GM18520 (cell line): ENCODE measurements around the gene TGIF2.

Experiments
- ATAC-seq: cut with Tn5 transposase; IDR thresholded peaks from one replicate; pipeline ENCODE4 v1.9.1; 2021; ENCODE audit not compliant: unreplicated experiment

The TGIF2 gene

DNA sequence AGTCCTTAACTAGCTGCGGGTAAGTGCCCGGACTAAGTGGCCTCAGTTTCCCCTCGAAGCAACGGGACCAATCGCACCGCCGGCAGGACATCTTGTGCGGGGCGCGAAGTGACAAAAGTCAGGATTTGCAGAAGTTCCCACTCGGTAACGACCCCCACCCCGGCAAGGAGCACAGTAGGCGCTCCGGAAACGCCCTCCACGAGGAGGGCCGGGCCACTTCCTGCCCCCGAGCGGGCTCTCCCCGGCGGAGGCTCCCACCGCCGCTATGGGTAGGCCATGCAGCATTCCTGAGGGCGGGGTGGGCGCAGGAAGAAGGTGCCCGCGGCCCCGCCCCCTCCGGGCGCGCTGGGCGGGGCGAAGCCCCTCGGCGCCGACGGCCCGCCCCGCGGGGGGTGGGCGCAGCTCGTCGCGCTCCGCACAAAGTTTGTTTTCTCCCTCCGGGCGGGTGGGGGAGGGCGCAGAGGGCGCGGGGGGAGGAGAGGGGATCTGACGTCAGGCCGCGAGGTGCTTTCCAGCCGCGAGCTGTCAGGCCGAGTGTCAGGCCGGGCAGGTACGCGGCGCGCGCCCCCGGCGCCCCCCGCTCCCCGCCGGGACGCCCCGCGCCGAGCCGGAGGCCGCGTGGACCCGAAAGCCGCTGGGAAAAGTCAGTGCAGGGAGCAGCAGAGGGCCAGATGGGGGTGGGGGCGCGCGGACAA lies at the start of gene TGIF2:
Gene TGIF2, plus strand, starts transcription at position 495 of the 695 bp plus-strand sequence. CDS start 5,178 bp downstream, outside the sequence.
- ATAC-seq = peak; percentile 64

GRCh38 chr20:36525620-36526365 lies 47.6 kb upstream of the TGIF2 start:
- no peak for ATAC-seq

DNA sequence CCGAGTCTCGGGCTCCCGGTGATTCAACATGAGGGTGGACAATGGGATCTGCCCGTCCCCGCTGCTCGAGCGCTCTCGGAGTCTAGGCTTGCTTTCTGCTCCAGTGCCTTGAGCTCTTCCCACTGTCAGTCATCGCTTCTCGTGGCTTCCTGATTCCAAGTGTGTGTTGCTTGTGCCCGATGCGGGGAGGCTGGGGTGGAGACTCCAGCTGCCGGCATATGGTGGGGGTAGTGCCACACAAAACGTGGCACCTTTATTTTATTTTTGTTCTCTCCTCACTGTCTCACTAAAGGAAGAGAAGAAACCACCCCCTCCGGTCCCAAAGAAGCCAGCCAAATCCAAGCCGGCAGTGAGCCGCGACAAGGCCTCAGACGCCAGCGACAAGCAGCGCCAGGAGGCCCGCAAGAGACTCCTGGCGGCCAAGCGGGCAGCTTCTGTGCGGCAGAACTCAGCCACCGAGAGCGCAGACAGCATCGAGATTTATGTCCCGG lies 46.8 kb upstream of the TGIF2 start:
- no peak for ATAC-seq

DNA sequence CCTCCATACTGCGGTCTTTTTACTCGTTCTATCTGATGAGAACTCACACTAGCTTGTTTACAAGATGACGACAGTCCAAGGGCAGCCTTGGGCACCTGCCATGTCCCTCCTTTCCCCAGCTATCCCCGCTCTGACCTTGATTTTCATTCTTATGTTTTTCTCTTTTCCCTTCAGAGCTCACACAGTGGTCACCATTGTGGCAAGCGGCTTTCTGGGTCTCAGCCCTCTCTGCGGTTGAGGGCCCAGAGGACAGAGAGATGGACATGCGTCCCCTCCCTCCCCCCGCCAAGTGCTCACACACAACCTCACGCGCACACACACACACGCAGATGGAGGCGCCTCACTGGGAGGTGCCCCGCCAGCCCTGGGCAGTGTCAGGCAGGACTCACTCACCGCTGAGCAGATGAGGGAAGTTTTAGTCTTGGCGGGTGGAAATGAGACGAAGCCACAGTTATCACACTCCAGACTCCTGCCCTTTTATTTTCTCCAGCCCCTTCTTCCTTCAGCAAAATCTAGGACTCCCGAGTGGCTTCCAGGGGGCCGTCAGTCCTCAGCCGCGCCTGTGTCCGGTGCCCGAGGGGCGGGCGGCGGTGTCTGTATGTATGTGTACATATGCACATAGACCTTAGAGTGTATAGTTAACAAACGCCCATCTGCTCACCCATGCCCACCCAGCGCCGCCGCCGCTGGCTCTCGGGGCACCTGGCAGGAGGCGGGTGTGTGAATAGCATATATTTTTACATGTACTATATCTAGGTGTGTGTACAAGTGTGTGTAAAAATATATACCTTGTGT lies 45.9 kb upstream of the TGIF2 start:
- no peak for ATAC-seq

DNA sequence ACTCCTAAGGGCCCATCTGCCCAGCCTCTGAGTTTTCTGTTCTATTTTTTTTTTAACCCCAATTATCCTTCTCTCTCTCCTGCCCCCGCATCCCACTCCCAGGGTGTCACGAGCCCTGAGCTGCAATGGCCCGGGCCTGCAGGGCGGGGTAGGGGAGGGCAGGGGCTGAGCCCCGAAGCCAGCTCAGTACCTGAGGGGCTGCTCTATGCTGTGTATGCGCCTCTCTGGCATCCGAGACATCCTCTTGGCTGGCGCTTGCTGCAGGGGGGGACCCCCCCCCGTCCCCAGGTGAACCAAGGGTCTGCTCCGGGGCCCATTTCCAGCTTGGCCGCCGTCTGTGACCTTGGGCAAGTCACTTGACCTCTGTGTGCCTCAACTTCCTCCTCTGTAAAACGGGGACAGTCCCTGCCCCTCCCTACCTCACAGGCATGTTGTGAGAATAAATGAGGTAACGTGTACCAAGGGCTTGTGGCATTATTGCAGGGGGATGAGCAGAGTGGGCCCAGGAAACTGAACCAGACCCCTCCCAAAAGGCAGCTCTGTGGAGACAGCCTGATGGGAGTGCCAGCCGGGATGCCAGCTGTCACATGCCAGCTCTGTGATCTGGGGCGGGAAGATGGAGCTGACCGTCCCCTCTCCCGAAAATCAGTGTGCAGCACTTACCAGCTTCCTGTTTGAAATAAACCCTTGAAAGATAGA lies 45.1 kb upstream of the TGIF2 start:
- no peak for ATAC-seq

DNA sequence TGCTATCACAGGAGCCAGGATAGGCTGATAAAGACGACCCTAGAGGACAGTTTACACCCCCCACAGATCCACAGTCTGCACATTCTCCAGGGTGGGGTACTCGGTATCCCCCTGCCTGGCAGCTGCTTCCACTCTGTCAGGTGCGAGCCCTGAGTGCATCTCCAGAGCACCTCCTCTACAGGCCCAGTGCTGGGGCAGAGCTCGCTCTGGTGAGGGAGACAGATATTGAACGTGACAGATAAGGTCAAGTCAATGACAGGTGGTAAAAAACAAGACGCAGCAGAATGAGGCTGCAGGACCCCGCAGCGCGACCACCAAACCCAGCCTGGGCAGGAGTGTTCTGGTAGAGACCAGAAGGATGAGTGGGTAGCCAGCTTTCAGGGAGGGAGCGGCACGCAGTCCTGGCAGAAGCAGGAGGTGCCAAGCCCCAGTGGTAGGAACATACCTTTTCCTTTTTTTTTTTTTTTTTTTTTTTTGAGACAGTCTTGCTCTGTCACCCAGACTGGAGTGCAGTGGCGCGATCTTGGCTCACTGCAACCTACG lies 44.5 kb upstream of the TGIF2 start:
- ATAC-seq = no peak

- no peak for ATAC-seq
These were observed 41.0 kb upstream of the TGIF2 start for GRCh38 chr20:36532388-36532787.

DNA sequence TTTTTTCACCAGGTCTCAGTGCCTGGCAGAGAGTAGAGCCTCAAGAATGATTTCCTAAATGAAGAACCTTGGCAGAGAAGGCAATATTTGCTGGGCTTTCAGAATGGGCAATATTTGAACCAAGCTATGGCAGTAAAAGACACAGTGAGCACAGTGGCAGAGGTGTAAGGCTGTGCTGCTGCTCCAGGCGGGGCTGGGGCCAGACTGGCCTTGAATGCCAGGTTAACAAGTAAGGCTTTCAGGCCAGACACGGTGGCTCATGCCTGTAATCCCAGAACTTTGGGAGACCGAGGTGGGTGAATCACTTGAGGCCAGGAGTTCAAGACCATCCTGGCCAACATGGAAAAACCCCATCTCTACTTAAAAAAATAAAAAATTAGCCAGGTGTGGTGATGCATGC lies 40.6 kb upstream of the TGIF2 start:
- ATAC-seq = no peak

DNA sequence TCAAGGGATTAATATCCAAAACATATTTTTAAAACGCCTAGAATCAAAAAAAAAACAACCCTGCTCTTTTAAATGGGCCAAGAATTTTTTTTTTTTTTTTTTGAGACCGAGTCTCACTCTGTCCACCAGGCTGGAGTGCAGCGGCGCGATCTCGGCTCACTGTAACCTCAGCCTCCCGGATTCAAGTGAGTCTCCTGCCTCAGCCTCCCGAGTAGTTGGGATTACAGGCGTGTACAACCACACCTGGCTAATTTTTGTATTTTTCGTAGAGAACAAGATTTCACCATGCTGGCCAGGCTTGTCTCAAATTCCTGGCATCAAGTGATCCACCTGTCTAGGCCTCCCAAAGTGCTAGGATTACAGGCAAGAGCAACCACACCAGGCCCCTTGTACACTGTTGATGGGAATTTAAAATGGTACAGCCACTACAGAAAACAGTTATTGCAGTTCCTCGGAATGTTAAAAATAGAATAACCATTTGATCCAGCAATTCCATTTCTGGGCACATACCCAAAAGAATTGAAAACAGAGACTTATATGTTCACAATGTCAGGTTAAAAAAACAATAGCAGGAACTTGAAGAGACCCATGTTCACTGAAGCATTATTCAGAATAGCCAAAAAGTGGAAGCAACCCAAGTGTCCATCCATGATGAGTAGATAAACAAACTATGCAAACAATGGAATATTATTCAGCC lies 35.2 kb upstream of the TGIF2 start:
- ATAC-seq = no peak

DNA sequence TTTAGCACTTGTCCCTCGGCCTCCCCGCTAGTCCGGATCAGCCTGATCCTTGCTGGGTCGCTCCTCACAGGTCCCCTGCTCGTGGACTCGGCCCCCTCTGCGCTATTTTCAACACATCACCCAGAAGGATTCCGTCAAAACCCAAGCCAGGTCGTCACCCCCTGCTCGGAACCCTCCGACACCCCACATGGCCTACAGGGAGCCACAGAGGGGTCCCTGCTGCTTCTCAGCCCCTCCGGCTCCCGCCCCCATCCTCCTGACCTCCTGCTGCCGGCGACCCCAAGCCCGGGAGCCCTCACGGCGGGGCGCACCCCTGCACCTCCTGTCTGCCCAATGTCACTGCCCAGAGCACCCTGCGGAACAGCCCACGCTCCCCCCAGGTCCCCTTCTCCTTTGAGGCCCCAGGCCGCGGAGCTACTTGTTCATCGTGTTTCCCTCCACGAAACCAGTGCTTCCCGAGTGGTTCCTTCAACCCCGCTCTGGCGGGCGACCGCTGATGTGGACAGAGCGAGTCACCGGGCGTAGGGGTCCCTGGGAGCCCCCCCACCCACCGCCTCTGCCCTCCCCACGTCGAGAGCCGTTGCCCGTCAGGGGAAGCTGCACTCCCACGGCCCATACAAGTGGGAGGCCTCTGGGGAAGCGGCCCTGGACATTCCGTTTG lies 32.7 kb upstream of the TGIF2 start:
- no peak for ATAC-seq

DNA sequence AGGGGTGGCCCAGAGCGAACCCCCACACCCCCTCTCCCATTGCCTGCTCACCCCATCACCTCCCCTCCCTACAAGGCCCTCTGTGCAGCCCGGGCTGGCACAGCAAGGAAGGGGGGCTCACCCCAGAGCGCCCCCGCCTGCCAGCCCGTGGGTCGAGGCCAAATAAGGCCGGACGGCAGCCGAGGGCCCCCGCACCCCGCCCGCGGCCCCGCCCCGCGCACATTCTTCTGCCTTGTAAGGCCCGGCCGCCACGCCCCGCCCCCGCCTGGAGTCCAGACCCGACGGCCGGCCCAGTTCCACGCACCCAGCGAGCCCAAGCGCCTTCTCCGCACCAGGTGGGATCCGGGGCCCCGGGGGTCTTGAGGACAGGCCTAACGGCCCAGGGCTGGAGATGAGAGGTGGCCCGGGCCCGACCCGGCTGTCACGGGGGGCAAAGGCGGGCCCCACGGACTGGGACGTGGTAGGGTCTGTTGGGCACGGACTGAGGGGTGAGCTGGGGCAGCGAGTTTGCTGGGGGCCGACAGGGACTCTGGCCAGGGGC lies 32.1 kb upstream of the TGIF2 start, which contains the start of gene MYL9:
Gene MYL9, plus strand, starts transcription at position 293 of the 541 bp plus-strand sequence. CDS start 3,366 bp downstream, outside the sequence.
- no peak for ATAC-seq

GRCh38 chr20:36541768-36542488 lies 31.5 kb upstream of the TGIF2 start:
- no peak for ATAC-seq

DNA sequence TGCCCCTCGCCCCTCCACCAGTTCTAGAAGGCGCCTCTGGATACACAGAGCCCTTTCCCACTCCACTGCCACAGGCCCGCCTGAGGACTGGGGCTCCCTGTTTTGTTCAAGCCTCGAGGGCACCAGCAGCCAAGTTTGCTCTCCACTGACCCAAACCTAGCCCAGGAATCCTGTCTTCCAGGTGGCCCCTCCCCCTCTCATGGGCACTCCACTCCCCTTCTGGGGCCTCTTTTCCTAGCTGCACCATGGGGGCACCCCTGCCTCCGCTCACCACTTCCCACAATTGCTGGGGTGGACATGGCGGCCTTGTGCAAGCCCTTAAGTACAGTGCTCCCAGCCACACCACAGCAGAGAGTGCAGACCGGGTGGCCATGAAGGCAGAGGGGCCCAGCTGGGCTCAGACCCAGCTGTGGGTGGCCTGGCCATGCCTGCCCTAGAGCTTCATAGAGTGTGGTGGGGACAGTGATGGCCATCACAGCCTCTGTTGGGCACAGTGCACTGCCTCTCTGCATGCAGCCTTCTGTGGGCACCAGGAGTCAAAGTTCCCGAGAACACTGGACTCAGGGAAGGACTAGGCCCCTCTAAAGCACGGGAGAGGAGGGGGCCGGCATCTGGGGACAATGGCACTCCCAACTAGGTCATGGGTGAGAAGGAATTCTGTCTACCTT lies 30.7 kb upstream of the TGIF2 start:
- no peak for ATAC-seq

DNA sequence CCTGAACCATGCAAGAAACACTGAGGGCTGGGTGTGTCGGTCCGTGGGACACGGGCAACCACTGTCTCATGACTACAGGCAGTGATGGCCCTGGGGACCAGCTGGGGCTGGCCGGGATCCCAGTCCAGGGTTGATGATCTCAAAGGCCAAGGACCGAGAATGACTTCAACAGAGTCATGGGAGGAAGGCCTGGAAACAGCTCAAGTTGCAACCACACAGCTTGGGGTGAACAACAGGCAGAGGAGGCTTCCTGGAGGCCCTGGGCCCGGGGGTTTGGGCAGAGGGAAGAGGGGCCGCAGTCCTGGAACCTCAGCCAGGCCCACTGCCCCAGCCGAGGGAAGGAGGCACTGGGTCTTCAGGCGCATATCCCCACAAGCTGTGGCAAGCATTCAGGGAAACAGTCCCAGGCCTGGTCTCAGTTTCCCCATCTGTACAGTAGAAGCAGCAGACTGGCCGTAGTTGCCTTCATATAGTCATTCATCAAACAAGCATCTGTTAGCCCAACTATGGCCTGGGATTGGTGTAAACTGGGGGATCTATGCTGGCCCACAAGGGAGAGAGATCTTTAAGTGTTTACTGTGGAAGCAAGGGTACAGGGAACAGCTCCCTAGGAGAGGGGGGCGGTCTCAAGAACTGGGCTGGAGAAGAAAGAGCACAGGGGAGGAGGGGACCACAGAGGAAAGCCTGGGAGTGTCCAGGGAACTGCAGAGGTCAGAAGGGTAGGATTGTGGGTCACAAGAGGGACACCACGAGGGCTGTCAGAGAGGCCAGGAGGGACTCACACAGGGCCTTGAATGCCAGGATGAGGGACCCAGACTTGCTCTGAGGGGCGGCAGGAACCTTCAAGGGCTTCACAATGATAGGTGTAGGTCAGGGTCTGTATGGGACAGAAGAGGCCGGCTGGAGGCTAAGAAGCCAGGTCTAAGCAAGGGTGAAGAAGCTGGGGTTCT lies 29.9 kb upstream of the TGIF2 start:
- no peak for ATAC-seq

GRCh38 chr20:36544134-36545018 lies 29.0 kb upstream of the TGIF2 start:
- no peak for ATAC-seq
